ENCODE measurements around the gene FAM162A. TPM values are rescaled to one million over a fixed set of nuclear protein-coding genes. Genes with fewer than 3 reads are reported as not detected.

Gene FAM162A
- total RNA-seq, 1 experiment from 2014 or later: 38.0 TPM

GRCh38 chr3:122353893-122354401 is 30.0 kb upstream of the FAM162A start:
- TF ChIP-seq CTCF (IDR thresholded peaks at IDR 0.05; ENCODE audit: unreplicated experiment): no peak
- Mint-ChIP-seq H3K36me3 (ENCODE audit: insufficient read depth, unreplicated experiment) (peaks cover 7% of the 10 kb centered on the region), H3K9me3 (ENCODE audit: low read depth, unreplicated experiment) (no peaks in the 10 kb centered on the region), H3K27me3 (ENCODE audit: unreplicated experiment) (no peaks in the 10 kb centered on the region), H3K27ac (ENCODE audit: unreplicated experiment) (no peak overlapping the region), H3K4me1 (ENCODE audit: low read depth, unreplicated experiment) (no peaks in the 10 kb centered on the region), H3K4me3 (ENCODE audit: low read depth, unreplicated experiment) (no peak overlapping the region)
- BruUV-seq (replicated peaks): no TSS peak
- CTCF ChIA-PET: interaction anchor here (0.8 to 1.5 kb wide), 2 partner anchors 48 to 252 kb away, joined by 4 to 12 read pairs; no protein-coding TSS in a partner anchor
- intact Hi-C loops (cut with micrococcal nuclease; ENCODE audit: unreplicated experiment): loop anchor here (10.0 kb wide), 2 partner anchors 99 to 809 kb away; partner anchors contain the start of gene POLQ
- no peak for DNase-seq

DNA sequence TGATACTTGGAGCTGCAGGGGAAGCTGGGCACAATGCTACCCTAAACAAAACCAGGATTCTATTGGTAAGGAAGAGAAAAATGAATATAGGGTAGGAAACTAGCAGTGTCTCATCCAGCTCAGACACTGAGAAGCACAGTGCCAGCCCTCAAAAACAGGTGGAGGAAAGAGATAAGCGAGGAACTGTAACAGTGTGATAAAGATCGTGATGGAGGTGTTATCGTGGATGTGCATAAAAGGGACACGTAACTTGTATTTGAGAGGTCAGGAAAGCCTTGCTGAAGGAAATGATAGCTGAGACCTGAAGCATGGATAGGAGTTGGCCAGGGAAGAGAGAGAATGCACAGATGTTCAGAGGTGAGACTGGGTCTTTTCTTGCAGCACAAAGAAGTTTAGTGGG is 28.4 kb upstream of the FAM162A start:
- no peaks in the 10 kb centered on the region for H3K4me1 Mint-ChIP-seq (ENCODE audit: low read depth, unreplicated experiment)
- no peak for TF ChIP-seq CTCF (IDR thresholded peaks at IDR 0.05; ENCODE audit: unreplicated experiment)
- H3K36me3 Mint-ChIP-seq (ENCODE audit: insufficient read depth, unreplicated experiment): peaks cover 7% of the 10 kb centered on the region
- no peak for DNase-seq
- no peak overlapping the region for H3K4me3 Mint-ChIP-seq (ENCODE audit: low read depth, unreplicated experiment)
- BruUV-seq (replicated peaks): no TSS peak
- CTCF ChIA-PET: interaction anchor here (2.9 kb wide), 1 partner anchor 50 kb away, joined by 21 read pairs; no protein-coding TSS in a partner anchor
- no peaks in the 10 kb centered on the region for H3K27me3 Mint-ChIP-seq (ENCODE audit: unreplicated experiment)
- intact Hi-C loops (cut with micrococcal nuclease; ENCODE audit: unreplicated experiment): loop anchor here (1.0 to 10.0 kb wide), 4 partner anchors 49 to 811 kb away; partner anchors contain the start of gene POLQ
- no peaks in the 10 kb centered on the region for H3K9me3 Mint-ChIP-seq (ENCODE audit: low read depth, unreplicated experiment)
- no peak overlapping the region for H3K27ac Mint-ChIP-seq (ENCODE audit: unreplicated experiment)

GRCh38 chr3:122356402-122356801 is 27.6 kb upstream of the FAM162A start:
- DNase-seq: peak; percentile 66
- Mint-ChIP-seq H3K4me3 (ENCODE audit: low read depth, unreplicated experiment) (no peak overlapping the region), H3K4me1 (ENCODE audit: low read depth, unreplicated experiment) (no peaks in the 10 kb centered on the region), H3K36me3 (ENCODE audit: insufficient read depth, unreplicated experiment) (peaks cover 7% of the 10 kb centered on the region), H3K27ac (ENCODE audit: unreplicated experiment) (no peak overlapping the region), H3K9me3 (ENCODE audit: low read depth, unreplicated experiment) (no peaks in the 10 kb centered on the region), H3K27me3 (ENCODE audit: unreplicated experiment) (no peaks in the 10 kb centered on the region)
- TF ChIP-seq CTCF (IDR thresholded peaks at IDR 0.05; ENCODE audit: unreplicated experiment): peak; percentile 27
- BruUV-seq (replicated peaks): no TSS peak
- intact Hi-C loops (cut with micrococcal nuclease; ENCODE audit: unreplicated experiment): loop anchor here (1.0 to 10.0 kb wide), 4 partner anchors 50 to 812 kb away; partner anchors contain the start of gene POLQ
- CTCF ChIA-PET: interaction anchor here (2.9 kb wide), 1 partner anchor 50 kb away, joined by 21 read pairs; no protein-coding TSS in a partner anchor

- no peak overlapping the region for H3K4me3 Mint-ChIP-seq (ENCODE audit: low read depth, unreplicated experiment)
- H3K4me1 Mint-ChIP-seq (ENCODE audit: low read depth, unreplicated experiment): no peaks in the 10 kb centered on the region
- peaks cover 7% of the 10 kb centered on the region for H3K36me3 Mint-ChIP-seq (ENCODE audit: insufficient read depth, unreplicated experiment)
- no peak overlapping the region for H3K27ac Mint-ChIP-seq (ENCODE audit: unreplicated experiment)
- BruUV-seq (replicated peaks): no TSS peak
- no peak for DNase-seq
- intact Hi-C loops (cut with micrococcal nuclease; ENCODE audit: unreplicated experiment): loop anchor here (2.0 to 10.0 kb wide), 3 partner anchors 103 to 813 kb away; partner anchors contain the start of gene POLQ
- CTCF ChIA-PET: interaction anchor here (1.2 to 2.9 kb wide), 2 partner anchors 52 kb away, joined by 6 to 21 read pairs; no protein-coding TSS in a partner anchor
- H3K9me3 Mint-ChIP-seq (ENCODE audit: low read depth, unreplicated experiment): no peaks in the 10 kb centered on the region
- no peaks in the 10 kb centered on the region for H3K27me3 Mint-ChIP-seq (ENCODE audit: unreplicated experiment)
- no peak for TF ChIP-seq CTCF (IDR thresholded peaks at IDR 0.05; ENCODE audit: unreplicated experiment)
These were observed 25.9 kb upstream of the FAM162A start for GRCh38 chr3:122357828-122358702.
